Astrocyte (in vitro differentiated cells and primary cell): ENCODE results near the gene RHBDL3.

ENCODE experiments used
- CTCF ChIP-seq: IDR thresholded peaks from 2 replicates; pipeline ENCODE4 v1.5.1; 2011; ENCODE audit warnings: low read depth, mild to moderate bottlenecking, inconsistent platforms, low read length, moderate library complexity; ENCODE audit not compliant: insufficient read depth
- EZH2 ChIP-seq: IDR thresholded peaks from 2 replicates; pipeline ENCODE4 v1.6.1; 2012; ENCODE audit warnings: mild to moderate bottlenecking, low read length, inconsistent platforms; ENCODE audit not compliant: insufficient read depth

GRCh38 chr17:32261936-32262510 lies 3.6 kb upstream of the RHBDL3 start:
- TF ChIP-seq CTCF (no peak), EZH2 (no peak)
